ENCODE data around the gene DPM1.
A peak's percentile ranks its signal among the peaks of the same experiment; 100 is the strongest.

The DPM1 gene

GRCh38 chr20:50957798-50958614, at the start of gene DPM1:
Gene DPM1, minus strand, starts transcription at chr20:50958532. Its CDS starts 9 bp downstream, at chr20:50958523.
- TF ChIP-seq, protein P1, sequence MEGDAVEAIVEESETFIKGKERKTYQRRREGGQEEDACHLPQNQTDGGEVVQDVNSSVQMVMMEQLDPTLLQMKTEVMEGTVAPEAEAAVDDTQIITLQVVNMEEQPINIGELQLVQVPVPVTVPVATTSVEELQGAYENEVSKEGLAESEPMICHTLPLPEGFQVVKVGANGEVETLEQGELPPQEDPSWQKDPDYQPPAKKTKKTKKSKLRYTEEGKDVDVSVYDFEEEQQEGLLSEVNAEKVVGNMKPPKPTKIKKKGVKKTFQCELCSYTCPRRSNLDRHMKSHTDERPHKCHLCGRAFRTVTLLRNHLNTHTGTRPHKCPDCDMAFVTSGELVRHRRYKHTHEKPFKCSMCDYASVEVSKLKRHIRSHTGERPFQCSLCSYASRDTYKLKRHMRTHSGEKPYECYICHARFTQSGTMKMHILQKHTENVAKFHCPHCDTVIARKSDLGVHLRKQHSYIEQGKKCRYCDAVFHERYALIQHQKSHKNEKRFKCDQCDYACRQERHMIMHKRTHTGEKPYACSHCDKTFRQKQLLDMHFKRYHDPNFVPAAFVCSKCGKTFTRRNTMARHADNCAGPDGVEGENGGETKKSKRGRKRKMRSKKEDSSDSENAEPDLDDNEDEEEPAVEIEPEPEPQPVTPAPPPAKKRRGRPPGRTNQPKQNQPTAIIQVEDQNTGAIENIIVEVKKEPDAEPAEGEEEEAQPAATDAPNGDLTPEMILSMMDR (IDR thresholded peaks at IDR 0.05; ENCODE audit: insufficient read depth, low read length, poor library complexity, severe bottlenecking) = no peak
- peak within 1 kb of the TSS; percentile 86 for H3K4me3 ChIP-seq (replicated peaks; ENCODE audit: low read depth, low read length)
- H3K36me3 ChIP-seq (ENCODE audit: control insufficient read depth, insufficient read depth, low read length) = no peaks in the 10 kb centered on the region; the same call in none of the 2 replicates
- no peaks in the 10 kb centered on the region for H3K27me3 ChIP-seq (replicated peaks; ENCODE audit: control insufficient read depth, insufficient read depth, low read length)
- DNase-seq (ENCODE audit: extremely low read depth, insufficient read length) = peak; percentile 82

DNA sequence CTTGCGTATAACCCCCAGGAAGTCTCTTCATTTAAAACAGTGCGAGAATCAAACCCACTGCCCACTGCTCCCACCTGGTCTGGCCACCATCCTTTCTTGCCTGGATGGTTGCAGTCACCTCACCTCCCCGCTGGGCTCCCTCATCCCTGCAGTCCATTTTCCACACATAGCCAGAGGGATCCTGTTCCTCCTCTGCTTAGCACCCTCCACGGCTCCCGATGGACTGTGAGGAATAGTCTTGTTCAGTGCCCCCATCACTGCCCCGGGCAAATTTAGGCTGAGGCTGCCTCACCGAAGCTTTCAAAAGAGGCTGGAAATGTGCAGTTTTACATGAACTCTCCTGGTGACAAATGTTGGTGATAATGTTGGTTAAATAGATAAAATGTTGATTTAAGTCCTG, 46.9 kb upstream of the DPM1 start:
- no peaks in the 10 kb centered on the region for H3K36me3 ChIP-seq (ENCODE audit: control insufficient read depth, insufficient read depth, low read length)
- TF ChIP-seq, protein P1 (IDR thresholded peaks at IDR 0.05; ENCODE audit: insufficient read depth, low read length, poor library complexity, severe bottlenecking) = no peak

GRCh38 chr20:51004781-51005180, 46.4 kb upstream of the DPM1 start:
- no peaks in the 10 kb centered on the region for H3K36me3 ChIP-seq (ENCODE audit: control insufficient read depth, insufficient read depth, low read length)
- peaks cover 4% of the 10 kb centered on the region for H3K27me3 ChIP-seq (replicated peaks; ENCODE audit: control insufficient read depth, insufficient read depth, low read length)
- TF ChIP-seq, protein P1 (IDR thresholded peaks at IDR 0.05; ENCODE audit: insufficient read depth, low read length, poor library complexity, severe bottlenecking) = no peak
- no peak overlapping the region for H3K4me3 ChIP-seq (replicated peaks; ENCODE audit: low read depth, low read length)
- DNase-seq (ENCODE audit: extremely low read depth, insufficient read length) = no peak

More for the DNA sequence above, 46.9 kb upstream of the DPM1 start:
- H3K27me3 ChIP-seq (replicated peaks; ENCODE audit: control insufficient read depth, insufficient read depth, low read length) = peaks cover 3% of the 10 kb centered on the region
- DNase-seq (ENCODE audit: extremely low read depth, insufficient read length) = no peak
- no peak overlapping the region for H3K4me3 ChIP-seq (replicated peaks; ENCODE audit: low read depth, low read length)

- TF ChIP-seq, protein P1 (IDR thresholded peaks at IDR 0.05; ENCODE audit: insufficient read depth, low read length, poor library complexity, severe bottlenecking) = no peak
- no peak for DNase-seq (ENCODE audit: extremely low read depth, insufficient read length)
- Histone ChIP-seq H3K36me3 (ENCODE audit: control insufficient read depth, insufficient read depth, low read length) (no peaks in the 10 kb centered on the region), H3K27me3 (replicated peaks; ENCODE audit: control insufficient read depth, insufficient read depth, low read length) (peaks cover 4% of the 10 kb centered on the region), H3K4me3 (replicated peaks; ENCODE audit: low read depth, low read length) (no peak overlapping the region)
Measured at GRCh38 chr20:51004305-51004727, 46.0 kb upstream of the DPM1 start.

GRCh38 chr20:51003753-51004152, 45.4 kb upstream of the DPM1 start:
- no peaks in the 10 kb centered on the region for H3K36me3 ChIP-seq (ENCODE audit: control insufficient read depth, insufficient read depth, low read length)
- no peak for DNase-seq (ENCODE audit: extremely low read depth, insufficient read length)
- no peak overlapping the region for H3K4me3 ChIP-seq (replicated peaks; ENCODE audit: low read depth, low read length)
- TF ChIP-seq, protein P1 (IDR thresholded peaks at IDR 0.05; ENCODE audit: insufficient read depth, low read length, poor library complexity, severe bottlenecking) = no peak
- H3K27me3 ChIP-seq (replicated peaks; ENCODE audit: control insufficient read depth, insufficient read depth, low read length) = peaks cover 4% of the 10 kb centered on the region
